GM18858 (cell line): Measurements from ENCODE around the gene UMODL1.

Experiments
- ATAC-seq: cut with Tn5 transposase; IDR thresholded peaks from one replicate; pipeline ENCODE4 v1.9.1; 2021; ENCODE audit not compliant: unreplicated experiment

Gene UMODL1

DNA sequence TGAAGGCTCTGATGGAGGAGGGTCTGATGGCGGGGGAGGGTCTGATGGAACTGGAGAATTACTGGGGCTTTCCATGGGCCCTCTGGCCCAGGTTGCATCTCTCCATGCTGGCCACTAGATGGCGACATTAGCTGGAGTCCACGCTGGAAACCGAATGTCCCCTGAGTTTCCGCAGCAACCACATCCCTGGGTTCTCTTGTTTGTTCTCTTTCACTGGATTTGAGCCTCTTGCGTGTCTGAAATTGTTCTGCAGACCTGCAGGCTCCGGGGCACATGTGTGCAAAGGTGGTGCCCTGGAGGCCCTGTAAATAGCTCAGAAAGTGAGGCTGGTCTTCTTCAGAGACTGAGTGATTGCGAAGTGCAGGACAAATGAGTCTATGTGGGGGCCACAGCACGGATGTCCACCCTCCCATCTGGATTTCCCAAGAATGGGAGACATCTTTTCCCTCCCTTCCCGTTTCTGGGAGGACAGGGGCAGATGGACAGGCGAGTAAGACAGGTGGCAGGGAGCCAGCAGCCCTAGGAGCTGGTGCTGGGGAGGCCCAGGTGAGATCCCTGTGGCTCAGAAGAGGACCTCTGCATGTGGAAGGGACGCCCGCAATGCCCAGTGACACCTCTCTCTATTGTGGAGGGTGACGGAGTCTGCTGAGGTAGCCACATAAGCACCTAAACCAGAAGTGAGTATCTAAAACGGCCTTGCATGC is 74.6 kb downstream of the UMODL1 start:
- ATAC-seq = no peak

DNA sequence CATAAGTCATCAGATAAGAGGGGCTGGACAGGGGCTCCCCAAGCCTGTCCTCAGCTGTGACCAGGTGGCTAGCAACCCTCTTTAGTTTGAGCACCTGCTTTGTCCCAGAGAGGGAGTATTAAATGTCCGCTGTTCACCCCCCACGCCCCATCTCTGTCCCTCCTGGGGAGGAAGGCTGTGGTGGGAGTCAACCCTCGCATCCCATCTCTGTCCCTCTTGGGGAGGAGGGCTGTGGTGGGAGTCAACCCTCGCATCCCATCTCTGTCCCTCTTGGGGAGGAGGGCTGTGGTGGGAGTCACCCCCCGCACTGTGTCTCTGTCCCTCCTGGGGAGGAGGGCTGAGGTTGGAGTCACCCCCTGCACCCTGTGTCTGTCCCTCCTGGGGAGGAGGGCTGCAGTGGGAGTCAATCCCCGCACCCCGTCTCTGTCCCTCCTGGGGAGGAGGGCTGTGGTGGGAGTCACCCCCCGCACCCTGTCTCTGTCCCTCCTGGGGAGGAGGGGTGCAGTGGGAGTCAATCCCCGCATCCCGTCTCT is 75.2 kb downstream of the UMODL1 start:
- ATAC-seq = no peak

DNA sequence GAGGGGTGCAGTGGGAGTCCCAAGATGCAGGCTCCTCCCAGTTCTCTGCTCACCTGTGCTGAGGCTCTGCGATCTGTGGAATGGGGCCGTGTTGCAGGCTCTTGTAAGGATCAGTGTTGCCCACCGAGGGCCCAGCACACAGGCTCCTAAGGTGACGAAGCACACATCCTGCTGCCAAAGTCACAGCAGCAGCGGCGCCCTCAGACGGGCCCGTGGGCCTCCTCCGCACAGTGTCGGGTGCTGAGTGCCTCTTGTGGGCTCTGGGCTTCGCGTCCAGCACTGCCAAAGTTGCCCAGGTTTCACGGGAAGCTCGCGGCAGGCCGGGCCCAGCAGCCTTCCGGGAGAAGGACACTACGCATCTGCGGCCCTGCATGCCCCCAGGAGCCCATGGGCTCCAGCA is 75.7 kb downstream of the UMODL1 start:
- ATAC-seq = no peak

DNA sequence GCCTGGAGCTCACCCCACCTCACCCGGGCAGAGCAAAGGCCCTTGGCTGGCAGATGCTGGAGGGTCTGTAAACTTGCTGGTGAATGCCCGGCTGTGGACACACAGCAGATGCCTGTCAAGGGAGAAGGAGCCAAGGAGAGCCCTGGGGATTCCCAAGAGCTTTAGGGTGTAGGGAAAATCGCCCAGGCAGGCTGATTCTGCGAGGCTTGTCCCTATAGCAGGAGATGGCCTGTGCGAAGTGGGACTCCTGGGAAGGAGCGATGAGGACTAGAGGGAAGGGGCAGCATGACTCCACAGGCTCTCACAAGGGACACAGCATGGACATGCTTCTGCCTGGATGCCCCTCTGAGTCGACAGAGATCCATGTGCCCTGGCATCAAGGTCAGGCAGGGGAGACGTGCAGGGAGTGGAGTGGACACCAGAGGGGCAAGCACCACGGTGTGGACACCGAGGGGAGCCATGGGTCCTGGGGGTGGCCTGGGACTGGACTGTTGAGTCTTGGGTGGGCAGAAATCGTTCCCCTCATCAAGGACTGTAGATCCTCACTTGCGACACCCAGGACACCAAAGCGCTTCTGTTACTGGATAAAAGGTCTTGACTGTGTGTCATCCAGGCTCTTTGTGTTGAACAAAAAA is 76.4 kb downstream of the UMODL1 start:
- ATAC-seq = no peak

DNA sequence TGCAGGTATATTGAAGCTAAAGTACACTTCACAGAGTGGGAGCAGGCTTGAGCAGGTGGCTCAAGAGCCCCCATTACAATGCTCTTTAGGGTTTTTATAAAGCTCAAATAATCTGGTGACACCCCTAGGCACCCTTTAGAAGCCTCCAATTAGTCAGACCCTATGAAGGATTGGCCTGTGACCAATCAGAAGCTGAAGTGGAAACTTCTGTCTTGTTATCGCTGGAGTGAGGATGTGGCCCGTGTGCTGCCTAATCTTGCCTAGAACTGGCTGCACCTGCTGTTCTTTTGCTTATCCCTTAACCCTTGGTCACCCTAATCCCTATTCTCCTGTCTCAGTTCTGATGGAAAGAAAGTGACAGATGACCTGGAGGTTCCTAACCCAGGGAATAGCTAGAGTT is 77.0 kb downstream of the UMODL1 start:
- no peak for ATAC-seq

DNA sequence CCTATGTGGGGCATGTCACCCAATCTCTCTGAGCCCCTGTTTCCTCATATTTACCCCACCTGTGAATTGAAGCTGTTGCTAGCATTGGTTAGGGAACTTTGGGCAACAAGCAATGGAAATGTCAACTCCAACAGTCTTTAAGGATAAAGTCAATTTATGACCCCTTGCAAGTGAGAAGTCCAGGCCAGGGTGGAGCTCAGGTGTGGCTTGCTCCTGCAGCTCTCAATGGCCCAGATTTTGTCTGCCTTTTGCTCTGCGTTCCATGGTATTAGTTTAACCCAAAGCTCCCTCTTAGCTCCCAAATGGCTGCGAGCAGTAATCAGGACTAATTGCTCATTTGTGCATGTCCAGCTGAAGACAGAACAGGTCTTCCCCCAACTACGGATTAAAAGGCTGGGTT is 77.5 kb downstream of the UMODL1 start:
- ATAC-seq = no peak

DNA sequence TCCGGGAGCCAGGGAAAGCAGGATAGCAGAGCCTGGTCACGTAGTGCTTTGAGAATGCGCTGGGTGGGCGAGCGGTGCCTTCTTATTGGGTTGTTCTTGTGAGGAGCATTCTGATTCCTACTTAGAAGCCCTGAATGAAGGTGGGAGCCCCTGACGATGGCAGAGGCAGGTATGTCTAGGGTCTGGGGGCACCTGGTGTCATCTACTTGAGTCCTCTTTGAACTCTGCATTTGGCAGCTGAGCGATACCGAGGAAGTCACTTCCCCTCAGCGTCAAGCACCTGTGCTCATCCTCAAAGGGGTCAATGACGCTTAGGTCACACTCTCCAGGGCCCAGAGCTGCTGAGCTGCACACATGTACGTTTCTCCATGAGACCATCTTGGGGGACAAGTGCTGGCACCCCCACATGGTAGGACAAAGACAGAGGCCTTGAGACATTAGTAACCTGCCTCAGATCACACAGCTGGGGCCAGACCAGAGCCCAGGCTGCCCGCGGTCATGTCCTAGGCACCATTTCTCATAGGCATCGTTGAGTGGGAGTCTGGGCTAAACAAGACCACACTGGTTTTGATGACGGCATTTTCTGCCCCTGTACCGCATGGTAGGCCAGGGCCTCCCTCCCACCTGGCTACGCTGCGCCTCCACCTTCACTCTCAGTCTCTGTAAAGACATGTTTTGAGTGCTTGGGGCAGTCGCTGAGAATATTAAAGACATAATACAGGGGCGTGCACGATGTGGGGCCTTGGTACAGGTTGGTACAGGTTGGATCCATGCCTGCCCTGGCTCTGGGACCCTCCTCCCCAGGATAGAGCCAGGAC is 78.7 kb downstream of the UMODL1 start:
- ATAC-seq = no peak

DNA sequence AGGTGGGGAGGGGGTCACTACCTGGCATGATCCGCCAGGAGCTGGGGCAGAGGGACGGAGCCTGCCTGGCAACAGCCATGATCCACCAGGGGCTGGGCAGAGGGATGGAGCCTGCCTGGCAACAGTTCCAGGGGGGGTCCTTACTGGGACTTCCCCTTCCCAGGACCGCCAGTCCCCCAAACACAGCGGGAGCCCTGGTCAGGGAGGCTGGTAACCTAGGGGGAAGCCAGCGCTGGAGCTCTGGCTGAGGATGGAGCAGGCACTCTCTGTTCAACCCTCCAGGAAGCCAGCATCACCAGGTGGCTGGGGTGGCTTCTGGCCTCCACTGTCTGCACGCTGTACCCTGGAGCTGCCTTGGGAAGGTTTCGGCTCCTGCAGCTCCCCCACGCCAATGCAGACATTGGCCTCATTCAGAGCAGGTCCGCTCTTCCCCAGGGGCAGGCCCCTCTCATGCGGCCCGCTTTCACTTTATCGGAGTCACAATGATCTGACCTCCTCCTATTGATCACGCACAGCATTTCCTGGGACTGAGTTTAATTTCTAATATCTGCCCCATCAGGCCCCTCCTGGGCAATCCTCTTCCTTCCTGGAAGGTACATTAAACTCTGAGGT is 79.5 kb downstream of the UMODL1 start:
- ATAC-seq = no peak

DNA sequence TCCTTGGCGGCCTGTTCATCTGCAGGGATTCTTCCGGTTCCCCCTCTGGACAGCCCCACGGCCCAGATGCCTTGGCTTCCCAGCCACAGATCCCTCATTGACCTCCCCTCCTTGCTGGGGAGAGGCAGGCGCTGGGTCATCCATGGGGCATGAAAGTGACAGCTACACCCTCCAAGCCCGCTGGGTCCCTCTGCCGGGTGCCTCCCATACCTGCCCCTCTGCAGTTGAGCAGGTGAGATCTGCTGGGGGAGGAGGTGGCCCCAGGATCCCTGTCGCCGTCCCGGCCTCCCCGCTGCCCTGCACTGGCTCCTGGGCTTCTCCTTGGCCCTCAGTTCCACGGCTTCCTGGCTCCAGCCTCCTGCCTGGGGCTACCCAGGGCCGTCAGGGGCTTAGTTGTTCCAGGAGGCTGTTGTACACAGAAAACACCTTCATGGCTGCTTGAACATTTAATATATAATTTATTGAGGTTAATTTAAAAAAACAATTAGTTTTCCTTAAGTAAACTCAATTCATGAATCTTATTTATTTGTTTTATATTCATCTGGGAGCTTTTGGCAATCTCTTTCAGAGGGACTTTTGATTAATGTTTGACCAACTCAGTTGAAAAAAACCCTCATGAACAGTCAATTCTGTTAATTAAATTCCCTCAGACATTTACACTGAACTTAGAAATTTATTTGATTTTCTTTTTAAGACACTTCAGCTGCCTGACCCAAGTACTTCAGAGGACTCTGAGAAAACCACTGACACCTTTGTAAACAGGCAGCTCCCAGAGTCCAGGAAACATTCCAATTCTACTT is 80.2 kb downstream of the UMODL1 start:
- ATAC-seq = no peak

DNA sequence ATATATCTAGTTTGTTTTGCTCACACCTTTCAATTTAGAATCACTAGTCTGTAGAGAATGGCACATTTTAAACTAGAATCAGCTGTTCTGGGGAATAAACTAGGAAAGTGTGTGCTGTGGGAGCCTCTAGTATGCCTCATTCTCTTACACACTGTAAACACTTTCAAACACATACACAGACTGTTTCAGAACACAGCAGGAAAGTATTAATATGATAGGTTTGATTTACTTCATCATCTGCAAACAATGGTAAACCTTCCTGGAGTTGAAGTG is 80.8 kb downstream of the UMODL1 start:
- ATAC-seq = no peak

DNA sequence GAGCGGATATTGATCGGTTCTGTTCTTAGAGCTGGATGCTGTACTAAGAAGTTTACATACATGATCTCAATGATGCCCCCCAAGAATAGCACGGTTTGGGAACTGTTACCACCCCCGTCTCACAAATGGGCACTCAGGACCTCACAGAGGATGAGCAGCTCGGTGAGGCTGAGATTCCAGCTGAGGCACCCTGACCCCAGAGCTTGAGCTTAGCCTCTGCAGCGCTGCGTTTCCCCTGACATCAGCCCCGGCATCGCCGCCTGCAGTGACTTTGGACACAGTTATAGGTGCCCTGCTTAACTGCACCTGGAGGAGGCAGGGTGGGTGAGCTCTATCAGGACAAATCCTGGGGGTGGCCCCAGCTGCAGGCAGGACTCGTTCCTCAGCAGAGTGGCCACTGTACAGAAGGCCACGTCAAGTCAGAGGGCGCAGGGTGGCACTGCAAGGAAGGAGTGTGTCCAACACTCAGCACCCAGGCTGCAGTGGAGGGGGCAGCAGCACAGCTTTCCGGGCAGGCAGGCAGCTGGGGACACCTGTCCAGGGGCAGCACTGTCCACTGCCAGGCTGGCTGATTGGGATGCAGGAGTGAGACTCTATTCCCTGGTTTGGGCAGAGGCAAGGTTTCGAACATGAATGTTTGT is 82.0 kb downstream of the UMODL1 start:
- ATAC-seq = no peak

DNA sequence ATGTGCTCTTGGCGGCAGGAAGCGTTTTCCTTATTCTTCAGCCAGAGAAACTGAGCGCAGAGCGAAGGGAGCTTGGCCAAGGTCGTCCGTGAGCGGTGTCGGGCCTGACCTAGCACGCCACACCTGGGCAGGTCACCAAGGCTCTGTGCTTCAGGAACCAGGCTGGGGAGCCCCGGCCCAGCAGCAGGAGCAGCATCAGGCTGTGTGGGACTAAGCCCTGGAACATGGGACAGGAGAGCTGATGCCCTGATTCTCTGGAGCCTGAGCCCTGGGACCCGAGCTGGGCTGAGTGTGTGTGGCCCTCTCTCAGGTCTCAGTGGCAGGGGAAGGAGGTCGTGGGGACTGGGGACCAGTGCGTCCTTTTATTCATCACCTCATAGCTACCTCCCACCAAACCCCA is 82.6 kb downstream of the UMODL1 start:
- ATAC-seq = no peak

DNA sequence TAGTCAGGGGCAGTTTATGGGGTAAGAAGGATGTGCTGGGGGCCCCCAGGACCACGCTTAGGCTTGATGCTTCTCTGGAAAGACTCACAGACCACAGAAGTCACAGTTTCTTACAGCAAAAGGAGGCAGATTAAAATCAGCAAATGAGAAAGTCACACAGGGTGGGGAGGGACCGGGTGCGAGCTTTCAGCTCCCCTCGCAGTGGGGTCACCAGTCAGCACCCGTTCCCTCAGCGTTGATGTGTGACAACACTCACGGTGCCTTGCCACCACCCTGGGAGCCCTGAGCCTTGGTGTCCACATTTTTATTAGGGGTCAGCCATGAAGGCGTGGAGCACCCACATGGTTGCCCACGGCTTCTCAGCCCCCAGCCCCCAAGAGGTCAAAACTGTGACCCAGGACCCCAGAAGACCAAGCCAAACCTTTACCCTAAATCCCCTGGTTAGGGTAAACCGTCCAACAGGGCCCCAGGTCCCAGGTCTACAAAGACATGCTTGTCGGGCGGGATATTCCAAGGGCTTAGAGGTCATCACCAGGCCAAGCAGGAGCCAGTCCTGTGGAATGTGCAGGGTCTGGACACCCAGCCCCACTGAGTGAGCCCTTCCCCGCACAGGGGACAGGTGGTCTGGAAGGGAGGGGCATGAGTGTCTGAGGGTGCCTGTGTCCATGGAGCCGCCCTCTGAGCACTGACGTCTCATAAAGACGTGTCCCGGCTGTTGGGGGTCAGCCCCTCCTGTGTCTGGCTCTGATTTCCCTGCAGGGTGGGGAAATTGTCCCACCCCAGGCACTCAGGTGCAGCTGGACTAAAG is 83.3 kb downstream of the UMODL1 start:
- no peak for ATAC-seq

DNA sequence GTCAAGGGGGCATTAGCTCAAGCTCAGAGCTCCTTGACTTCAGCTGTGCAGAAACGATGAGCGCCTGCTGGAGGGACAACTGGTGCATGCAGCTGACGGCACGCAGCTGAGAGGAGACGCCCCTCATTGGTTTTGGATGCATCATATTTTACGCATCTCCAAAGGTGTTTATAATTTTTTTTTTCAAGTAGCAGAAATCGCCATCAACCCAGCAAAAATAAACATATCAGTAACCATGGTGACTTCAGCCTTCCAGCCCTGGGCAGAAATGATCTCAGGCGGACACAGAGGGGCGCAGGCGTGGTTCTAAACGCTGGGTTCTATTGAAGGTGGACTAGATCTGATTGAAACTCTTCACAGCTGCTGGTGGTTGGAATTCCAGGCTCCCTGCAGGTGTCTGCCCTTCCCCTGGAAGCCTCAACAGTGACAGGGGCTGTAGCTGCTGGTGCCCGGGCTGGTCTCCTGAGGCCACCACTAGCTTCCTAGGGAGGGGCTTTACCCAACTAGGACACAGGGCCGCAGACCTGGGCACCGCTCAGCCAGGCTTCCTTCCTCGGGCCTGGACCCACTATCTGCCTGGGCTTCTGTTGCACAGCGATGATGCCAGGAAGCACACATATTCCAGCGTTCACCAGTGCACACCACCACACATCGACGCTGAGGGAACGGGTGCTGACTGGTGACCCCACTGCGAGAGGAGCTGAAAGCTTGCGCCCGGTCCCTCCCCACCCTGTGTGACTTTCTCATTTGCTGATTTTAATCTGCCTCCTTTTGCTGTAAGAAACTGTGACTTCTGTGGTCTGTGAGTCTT is 84.1 kb downstream of the UMODL1 start:
- ATAC-seq = no peak

DNA sequence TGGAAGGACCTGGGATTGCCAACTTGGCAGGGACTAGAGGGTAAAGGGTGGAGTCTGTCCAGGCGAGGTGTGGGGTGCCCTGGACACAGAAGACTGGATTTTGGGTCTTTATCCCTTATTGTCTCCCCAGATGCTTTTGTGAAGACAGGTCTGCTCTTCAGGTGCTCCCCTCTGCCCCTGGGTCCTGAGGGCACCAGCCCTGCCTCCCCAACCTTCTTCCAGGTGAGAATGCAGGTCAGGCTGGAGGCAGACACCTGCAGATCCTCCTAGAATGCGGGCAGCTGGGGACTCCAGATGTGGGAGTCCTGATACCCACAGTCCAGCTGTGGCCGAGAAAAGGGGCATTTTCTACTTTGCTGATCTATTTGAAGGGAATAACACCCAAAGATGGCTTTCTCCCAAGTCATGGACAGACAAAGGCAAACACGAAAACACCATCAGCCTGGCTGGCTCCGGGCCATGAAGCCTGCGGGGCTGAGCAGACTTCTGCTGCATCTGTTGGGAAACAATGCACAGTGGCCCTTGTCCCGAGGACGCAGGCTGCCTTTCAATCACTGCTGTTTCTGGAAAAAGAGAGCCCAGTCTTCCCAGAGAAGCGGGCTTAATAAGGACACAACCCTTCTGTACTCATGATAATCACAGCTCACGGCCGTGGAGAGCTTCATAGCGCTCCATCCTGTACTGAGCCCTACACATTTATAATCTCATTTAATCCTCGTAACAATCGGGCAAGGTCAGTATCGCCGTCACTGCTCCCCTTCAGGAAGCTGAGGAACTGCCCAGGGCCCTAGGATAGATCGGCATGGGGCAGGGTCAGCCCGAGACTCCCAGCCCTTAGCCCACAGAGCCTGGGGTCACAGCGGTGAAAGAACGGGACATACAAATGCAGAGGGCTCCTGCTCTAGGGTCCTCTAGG is 85.8 kb downstream of the UMODL1 start:
- ATAC-seq = no peak

DNA sequence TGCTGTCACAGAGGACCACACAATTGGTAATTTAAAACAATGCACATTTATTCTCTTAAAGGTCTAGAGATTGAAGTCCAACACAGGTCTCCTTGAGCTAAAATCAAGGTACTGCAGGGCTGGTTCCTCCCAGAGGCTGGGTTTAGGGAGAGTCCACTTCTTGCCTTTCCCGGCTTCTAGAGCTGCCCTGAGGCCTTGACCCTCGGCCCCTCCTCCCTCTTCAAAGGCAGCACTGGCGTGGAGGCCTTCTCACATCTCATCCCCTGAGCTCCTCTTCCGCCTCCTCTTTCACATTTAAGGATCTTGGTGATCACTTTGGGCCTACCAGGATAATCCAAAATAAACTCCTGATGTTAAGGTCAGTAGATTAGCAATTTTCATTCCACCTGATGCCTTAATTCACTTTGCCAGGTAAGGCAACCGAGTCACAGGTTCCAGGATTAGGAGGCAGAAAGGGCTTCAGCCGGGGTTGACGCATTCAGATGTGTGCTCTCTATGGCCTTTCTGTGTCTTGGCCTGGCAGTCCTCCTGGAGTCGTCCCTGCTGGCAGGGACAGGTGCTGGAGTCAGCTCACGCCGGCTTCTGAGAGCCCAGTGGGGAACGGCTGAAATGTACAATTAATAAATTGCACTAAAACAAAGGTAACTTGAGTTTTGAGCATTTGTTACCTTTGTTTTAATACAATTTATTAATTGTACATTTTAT is 86.6 kb downstream of the UMODL1 start:
- no peak for ATAC-seq

DNA sequence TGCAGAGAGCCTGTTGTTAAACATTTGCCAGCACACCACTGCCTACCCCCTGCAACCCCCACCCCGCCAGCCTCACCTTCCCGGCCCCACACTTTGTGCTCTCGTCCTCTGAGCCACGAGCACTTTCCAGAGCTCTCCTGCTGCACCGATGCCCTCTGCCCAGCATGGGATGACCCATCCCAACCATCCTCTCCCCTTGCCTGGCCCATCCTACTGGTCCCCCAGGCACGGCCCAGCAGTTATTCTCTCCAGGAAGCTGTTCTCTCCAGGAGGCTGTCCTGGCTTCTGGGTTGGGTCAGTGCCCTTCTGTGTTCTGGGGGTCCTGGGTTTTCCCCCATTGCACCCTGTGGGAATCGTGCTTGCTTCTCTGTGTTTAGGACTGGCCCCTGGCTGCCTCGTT is 87.7 kb downstream of the UMODL1 start:
- no peak for ATAC-seq
